GM21447 (cell line): ENCODE results near the gene PRR12.

Experiments used
- ATAC-seq: cut with Tn5 transposase; IDR thresholded peaks from one replicate; pipeline ENCODE4 v1.9.1; 2021; ENCODE audit not compliant: unreplicated experiment

Gene PRR12

GRCh38 chr19:49590971-49591730 lies at the start of gene PRR12:
TSS of gene PRR12 (plus strand) at chr19:49591182. CDS start at chr19:49591655, 473 bp downstream.
- ATAC-seq: no peak

GRCh38 chr19:49541914-49542313 lies 49.1 kb upstream of the PRR12 start:
- ATAC-seq: no peak

GRCh38 chr19:49542446-49542845 lies 48.5 kb upstream of the PRR12 start:
- ATAC-seq: no peak

- no peak for ATAC-seq
These were observed 48.0 kb upstream of the PRR12 start for GRCh38 chr19:49543032-49543431.

- no peak for ATAC-seq
These were observed 46.8 kb upstream of the PRR12 start for GRCh38 chr19:49544154-49544553.

- no peak for ATAC-seq
These were observed 44.0 kb upstream of the PRR12 start for GRCh38 chr19:49546825-49547565.

GRCh38 chr19:49549045-49549444 lies 41.9 kb upstream of the PRR12 start:
- ATAC-seq: no peak

GRCh38 chr19:49551531-49551930 lies 39.5 kb upstream of the PRR12 start:
- no peak for ATAC-seq

- ATAC-seq: no peak
These were observed 38.2 kb upstream of the PRR12 start for GRCh38 chr19:49552749-49553148.

- no peak for ATAC-seq
These were observed 37.3 kb upstream of the PRR12 start for GRCh38 chr19:49553451-49554271.

- no peak for ATAC-seq
These were observed 36.2 kb upstream of the PRR12 start for GRCh38 chr19:49554701-49555181.

GRCh38 chr19:49555600-49556411 lies 35.2 kb upstream of the PRR12 start:
- no peak for ATAC-seq

GRCh38 chr19:49556412-49557398 lies 34.3 kb upstream of the PRR12 start:
- no peak for ATAC-seq

GRCh38 chr19:49557641-49558325 lies 33.2 kb upstream of the PRR12 start:
- no peak for ATAC-seq

- ATAC-seq: no peak
These were observed 32.4 kb upstream of the PRR12 start for GRCh38 chr19:49558591-49558990.

- no peak for ATAC-seq
These were observed 31.5 kb upstream of the PRR12 start for GRCh38 chr19:49559443-49559842.

GRCh38 chr19:49559928-49560327 lies 31.1 kb upstream of the PRR12 start:
- ATAC-seq: no peak

GRCh38 chr19:49560358-49560900 lies 30.6 kb upstream of the PRR12 start:
- ATAC-seq: no peak
